ENCODE measurements around the gene TP53TG5.
A peak's percentile ranks its signal among the peaks of the same experiment; 100 is the strongest.
"Not testable (repeated sequence)": the region's sequence is repeated elsewhere in the genome, so short reads cannot be mapped to it uniquely, and the experiment has no call there.

Gene TP53TG5

DNA sequence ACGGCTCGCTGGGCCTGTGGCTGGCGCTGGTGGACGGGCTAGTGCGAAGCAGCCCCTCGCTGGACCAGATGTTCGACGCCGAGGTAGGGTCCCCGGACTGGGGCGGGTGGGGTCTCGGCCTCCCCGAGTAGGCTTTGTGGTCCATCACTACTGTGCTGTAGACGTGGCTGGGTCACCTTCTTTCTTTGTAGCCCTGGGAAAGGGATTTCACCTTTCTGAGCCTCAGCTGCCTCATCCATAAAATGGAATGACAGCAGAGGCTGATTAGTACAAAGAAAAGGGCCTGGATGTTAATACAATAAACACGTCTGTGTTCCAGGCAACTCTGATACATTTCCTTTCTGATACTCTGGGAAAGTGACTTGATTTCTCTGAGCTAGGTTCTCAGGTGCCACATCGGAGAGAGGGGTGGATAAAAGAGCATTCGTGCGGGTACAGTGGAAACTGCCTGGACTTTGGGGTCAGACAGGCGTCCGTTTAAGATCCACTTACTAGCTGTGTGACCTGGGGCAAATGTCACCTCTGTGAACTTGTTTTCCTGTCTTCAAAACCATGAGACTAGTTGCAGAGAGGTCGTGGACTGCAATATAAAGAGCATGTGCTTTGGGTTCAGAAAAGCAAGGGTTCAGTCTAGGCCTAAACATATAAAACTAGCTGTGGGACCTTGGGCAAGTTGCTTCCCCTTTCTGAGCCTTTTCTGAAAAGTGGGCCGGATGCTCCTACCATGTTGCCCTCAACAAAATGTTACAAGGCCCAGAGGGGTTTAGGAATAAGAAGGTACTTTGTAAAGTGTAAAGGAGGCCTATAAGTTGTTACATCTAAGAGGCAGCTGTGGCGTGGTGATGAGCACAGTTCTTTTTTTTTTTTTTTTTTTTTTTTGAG lies 14.3 kb downstream of the TP53TG5 start:
- DNase-seq = no peak

DNA sequence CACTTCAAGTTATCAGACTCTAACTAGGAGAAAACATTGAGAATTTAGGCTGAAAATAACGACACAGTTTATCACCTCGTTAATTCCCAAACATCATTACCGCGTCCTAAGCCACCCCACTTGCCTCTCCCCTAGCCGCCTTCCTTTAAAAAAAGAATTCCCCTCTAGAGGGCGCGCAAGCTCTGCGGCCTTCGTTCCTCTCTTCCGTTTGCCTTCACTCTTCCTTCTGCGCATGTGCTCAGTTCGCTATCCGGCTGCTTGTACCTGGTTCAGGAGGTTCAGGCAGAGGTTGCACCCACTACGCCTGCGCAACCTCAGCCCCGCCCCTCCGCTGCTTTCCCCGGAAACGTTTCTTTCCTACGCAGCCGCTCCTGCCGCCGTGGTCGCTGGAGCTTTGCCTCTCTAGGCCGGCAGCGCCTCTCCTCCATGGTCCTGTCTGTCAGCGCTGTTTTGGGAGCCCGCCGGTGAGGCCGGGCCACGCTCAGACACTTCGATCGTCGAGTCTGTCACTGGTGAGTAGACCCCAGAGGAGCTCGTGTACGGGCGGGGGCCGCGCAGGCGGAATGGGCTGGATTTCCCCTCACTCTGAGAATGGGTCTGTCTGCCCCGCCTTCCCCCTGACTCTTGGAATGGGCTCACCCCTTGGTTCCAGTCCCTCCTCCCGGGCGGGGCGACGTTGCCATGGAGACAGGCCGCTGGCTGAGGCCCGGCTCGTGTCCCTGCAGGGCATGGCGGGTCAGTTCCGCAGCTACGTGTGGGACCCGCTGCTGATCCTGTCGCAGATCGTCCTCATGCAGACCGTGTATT lies 15.1 kb downstream of the TP53TG5 start, which contains the start of gene SYS1:
TSS of gene SYS1 (plus strand) at position 353 of the 807 bp plus-strand sequence. CDS start at position 729, 376 bp downstream.
- DNase-seq = peak; percentile 95

DNA sequence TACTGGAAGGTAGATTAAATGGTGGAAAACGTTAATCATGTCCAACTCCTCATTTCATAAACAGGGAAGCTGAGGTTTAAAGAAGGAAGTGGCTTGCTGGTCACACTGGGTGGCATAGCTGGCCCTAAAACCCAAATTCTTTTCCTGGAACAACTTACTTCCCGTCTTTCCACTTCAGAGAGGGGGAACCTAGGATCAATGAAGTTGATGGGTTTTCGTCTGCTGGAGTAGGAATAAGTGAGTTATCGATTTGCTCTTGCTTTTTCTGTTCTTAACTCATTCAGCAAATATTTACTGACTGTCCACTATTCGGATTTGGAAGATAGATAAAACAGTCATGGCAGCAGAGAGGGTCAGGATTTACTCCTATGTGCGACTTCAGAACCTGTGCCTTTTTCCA lies 16.3 kb downstream of the TP53TG5 start:
- DNase-seq = no peak

DNA sequence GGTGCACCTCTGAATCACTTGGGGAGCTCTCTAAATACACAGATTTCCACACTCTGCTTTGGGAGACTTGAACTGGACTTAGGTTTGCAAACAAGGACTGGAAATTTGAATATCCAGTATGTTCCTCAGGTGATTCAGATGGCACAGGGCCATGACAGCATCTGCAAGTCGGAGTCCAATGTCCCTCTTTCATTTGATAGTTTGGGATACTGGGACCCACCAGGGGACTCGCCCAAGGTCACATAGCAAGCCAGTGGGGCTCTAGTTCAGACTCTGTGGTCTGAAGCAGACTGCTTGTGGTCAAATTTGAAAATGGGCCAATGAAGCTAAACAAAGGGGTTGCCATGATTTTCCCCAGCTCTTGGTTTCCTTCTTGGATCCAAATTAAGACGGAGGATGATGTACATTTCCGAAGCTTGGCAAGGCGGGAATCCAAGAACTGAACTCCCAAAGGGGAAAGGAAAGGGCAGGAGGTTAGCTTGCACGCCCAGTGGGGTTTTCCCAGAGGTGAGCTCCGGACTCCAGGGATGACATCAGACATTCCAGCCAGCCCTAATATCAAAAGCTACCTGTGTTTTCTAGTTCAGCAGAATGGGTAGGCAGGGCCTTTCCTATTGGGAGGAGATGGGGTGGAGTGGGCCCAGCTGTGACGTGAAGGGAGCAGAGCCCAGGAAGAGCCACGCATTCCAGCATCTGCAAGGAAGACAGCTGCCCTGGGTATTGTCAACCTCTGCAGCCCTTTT lies 18.5 kb downstream of the TP53TG5 start:
- no peak for DNase-seq

DNA sequence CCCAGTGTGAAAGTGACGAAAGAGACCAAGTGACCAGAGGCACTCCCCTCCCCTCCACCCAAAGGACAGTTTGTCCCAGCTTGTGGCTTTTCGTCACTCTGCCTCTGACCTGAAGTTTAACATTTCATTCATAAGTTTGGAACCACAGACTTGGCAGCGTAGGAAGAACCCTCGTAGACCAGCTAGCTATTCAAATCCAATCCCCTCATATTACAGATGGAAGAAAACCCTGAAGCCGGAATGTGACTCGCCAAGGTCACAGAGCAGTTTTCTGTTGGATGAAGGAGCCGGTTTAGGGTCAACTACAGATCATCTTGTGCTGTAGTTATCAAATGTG lies 19.1 kb downstream of the TP53TG5 start:
- no peak for DNase-seq

DNA sequence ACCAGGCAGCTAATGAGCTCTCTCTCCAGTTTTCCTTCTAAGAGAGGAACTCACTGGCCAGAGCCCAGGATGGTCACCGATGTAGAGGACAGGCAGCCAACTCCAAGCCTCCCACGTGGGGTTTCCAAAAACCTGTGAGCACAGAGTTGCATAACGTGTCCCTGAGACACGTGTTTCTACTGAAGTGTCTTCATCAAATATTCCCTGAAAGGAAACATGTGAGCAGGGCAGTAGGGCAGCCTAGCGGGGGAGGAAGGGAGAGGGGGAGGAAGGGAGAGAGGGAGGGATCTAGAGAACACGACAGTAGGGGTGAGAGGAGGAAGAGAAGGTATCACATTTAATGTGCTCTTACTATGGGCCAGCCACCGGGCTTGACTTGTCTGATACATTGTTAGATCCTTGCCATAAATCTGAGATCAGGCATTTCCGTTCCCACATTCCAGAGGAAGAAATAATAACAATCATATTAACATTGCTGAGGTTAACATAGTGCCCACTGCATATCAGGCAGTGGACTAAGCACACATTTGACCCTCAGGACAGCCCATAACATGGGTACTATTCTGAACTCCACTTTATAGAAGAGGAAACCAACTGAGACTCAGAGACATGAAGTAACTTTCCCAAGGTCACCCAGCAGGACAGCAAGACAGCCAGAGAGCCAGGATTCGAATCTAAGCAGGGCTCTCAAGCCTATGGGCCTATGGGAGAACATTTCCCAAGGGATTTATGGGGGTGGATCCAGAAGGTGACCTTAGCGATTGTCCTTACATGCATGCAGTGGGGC lies 19.6 kb downstream of the TP53TG5 start:
- no peak for DNase-seq

DNA sequence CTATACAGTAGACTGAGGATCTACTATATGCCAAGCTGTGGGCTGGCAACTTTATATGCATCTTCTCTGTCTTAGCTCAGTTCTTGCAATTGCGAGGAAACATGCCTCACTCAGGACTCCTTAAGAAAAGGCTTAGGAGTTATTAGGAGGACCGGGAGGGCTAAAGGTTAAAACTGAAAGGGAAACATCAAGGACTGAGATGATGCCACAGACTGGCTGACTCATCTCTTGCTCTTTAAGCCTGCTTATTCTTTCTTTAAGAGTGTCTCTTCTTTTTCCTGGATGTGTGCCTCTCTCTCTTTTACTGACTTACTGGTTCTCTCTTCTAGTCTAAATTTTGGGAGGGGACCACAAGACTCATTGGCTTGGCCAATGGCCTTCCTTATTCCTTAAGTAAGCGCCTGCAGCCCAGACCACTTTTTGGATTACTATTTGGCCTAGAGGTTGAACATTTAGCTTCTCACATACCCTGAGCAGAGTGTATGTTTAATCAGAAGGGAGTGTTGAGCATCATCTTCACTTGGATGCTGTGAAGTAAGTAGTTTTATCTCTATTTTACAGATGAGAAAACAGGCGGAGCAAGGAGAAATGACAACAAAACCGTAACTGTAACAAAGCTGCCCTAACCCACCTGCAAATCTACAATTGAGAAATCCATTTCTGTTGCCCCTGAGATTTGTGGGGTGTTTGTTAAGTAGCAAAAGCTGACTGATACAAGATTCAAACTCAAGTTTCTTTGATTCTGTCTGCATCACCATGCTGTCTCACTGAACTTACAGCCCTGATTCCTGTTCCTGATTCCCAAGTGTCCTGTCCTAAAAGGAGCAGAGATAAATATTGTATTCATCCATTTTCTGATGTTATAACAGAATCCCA lies 22.7 kb downstream of the TP53TG5 start:
- DNase-seq = no peak

DNA sequence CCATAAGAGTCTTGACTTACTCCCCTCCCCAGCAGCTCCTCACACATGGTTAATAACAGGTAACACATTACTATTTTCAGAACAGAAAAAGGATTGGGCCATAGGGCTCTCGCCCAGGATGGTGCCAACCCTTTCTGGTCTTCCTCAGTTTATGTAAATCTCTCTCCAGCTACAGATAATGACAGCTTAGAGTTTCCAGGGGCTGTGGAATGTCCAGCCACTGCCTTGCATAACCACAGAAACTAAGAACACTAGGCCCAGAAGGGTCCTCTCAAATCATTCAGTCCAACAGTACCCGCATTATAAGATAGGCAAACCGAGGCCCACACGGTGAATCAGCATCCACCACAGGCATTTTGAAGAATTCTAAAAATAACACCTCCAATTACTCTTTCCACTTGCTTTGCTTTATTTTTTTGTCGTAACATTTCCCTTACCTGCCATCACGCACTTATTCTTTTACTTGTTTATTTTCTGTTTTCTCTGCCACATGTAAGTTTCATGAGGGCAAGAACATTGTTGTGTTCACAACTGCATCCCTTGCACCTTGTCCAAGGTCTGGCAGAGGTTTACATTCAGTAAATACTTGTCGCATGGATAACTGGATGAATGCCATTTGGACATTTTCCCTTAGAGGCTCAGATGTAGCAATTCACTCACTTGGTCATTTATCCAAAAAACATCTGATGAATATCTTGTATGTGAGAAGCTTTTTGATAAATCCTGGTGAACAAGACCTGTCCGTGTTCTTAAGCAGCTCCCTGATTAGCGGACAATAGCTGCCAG lies 23.5 kb downstream of the TP53TG5 start:
- DNase-seq = no peak

DNA sequence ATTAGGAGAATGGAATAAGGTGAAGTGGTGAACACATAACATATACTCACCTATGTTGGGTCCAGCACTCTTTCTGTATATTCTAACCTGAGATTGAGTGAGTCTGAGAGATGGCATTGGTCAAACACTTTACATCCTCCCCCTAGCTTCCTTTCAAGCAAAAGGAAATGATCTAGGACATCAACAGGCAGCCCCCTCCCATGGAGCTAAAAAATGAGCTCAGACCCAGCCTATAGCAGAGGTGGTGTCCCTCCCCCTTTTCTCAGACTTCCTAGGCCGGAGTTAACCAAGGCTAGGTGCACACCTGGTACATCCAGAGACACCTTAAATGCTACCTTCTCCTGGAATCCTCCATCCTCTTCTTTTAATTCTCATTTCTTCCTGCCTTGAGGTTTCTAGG lies 24.4 kb downstream of the TP53TG5 start:
- no peak for DNase-seq

DNA sequence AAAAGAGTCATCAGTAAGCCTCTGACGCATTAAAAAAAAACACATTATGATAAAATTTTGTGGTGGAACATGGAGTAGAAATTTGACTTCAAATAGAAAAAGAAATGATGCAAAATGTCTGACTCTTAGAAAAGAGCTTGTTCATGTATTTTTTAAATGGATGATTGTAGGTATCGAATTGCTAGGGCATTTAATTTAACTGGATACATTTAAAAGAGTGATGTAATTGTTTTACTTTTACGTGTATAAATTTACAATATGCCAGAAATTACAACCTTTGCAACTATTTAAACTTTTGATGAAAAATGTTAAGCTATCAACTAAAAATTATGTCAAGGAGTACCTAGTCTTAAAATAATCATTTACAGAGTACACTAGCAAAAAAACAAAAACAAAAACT lies 25.4 kb downstream of the TP53TG5 start:
- DNase-seq = no peak

DNA sequence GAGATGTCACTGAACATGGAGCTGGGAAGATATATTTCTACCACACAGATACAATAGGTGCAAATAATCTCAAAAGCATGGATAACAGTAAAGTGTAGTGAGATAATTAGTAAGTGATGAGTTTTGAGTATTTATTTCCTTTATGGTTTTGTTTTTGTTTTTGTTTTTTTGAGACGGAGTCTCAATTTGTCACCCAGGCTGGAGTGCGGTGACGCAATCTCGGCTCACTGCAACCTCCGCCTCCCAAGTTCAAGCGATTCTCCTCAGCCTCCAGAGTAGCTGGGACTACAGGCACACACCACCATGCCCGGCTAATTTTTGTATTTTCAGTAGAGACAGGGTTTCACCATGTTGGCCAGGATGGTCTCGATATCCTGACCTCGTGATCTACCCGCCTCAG lies 27.3 kb downstream of the TP53TG5 start:
- not testable (repeated sequence) for DNase-seq

DNA sequence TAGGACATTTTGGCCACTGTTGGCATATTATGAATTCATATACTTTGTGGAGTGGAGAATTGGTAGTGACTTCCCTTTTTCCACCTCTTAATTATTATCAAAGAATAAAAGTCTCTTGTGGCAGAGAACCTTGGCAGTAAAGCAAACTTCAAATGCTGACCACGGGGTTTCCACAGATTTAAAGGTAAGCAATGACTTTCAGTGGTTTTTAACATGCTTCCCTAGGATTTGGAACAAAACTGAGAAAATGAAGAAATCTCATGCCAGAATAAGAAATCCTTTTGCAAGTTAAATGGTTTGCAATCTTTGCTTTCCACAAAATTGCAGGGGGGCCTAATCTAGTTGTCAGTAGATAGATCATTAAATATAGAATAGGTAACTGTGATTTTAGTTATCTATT lies 27.9 kb downstream of the TP53TG5 start:
- DNase-seq = no peak

DNA sequence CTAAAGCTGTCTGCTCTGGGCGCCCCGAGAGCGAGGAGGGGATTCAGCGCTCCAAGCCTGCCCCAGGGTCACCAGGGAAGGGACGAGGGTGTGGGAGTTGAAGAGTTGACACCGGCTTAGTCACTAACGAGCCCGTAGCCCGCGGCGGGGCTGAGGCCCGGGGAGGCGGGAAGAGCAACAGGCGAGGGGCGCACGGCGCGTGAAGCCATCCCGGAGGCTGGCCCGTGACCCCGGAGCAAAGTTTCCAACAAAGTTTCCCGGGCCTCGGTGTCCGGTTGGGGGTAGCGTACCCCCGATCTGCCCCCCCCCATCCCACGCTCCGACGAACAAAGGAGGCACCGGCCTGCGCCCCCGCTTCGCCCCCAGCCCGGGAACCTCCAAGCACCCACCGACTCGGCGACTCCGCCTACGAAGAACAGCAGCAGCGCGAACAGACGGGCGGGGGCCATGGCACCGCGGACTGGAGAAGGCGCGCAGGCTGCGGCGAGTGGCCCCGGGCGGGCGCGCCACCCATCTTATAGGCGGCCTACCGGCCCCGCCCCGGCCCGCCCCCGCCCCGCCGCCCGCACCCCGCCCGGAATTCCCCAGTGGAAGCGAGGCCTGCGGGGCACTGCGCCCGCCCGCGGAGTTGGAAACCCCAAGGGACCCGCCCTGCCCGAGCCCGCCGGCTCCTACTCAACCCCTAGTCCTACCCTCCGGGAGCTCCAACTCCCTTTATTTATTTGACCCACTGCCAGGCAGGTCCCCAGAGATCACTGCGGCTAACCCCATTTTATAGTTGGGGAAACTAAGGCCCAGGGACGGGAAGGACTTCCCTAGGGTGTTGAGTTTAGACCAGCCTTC lies 30.0 kb downstream of the TP53TG5 start, which contains the start of gene SDC4:
TSS of gene SDC4 (minus strand) at position 489 of the 843 bp plus-strand sequence. CDS start at position 449, 40 bp downstream.
- no peak for DNase-seq

DNA sequence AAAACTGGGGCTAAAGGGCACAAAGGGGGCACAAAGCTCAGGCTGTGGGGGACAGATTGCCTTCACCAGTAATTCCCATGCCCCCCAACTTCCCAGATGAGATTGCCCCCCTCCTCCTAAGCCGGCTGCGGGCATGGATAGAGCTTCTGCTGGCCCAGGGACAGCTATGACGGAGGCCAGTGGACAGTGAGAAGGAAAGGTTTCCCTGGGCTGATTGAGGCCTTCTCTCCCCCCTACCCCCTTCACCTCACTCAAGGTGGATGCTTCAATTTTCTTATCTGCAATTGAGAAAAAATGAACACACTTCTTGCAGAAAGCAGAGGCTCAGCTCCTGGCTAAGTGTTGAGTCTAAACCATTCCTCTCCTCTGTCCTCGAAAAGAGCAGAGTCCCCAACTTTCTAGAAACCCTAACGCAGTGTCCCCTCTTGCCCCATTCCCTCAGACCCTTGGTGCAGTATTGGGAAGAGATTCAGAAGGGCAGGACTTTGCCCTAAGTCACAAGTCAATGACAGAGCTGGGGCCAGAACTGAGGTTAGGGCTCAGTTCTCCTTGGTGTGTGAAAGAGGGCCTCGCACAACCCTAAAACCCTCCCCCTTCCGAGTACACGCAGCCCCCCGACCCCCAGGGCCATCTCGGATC lies 30.7 kb downstream of the TP53TG5 start:
- DNase-seq = no peak

DNA sequence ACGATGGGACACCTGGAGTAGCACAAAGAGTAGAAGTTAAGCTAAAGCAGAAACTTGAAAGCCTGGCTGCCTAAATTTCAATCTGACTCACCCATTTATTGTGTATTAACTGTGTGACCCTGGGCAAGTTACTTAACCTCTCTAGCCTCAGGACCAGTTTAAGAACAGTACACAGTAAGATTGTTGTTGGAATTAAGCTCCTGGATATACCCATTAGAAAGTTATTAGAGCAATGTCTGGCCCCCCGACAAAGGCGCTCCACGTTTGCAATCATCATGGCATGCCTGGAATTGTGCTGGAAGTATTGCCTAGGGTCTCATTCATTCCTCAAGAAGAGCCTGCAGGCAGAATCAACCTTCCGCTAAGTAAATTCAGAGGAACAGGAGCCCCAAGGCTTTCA lies 31.3 kb downstream of the TP53TG5 start:
- no peak for DNase-seq

DNA sequence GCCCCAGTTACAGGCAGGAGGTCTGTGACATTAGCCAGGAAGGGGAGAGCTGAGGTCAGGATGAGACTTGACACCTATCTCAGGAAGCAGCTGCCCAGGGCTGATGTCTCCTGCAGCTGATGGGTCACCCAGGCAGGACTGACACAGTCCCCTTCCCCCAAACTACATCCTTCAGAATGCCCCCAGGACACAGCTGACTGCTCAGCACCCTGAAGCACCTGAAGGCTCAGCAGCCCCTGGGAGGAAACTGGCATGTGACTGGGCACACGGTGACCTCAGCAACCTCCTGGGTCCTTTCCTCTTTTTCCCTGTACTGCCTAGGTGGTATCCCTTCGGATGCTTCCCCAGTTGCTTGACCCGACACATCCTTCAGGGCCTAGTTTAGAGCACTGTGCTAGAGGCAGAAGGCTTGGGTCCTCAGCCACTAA lies 31.8 kb downstream of the TP53TG5 start:
- DNase-seq = no peak

DNA sequence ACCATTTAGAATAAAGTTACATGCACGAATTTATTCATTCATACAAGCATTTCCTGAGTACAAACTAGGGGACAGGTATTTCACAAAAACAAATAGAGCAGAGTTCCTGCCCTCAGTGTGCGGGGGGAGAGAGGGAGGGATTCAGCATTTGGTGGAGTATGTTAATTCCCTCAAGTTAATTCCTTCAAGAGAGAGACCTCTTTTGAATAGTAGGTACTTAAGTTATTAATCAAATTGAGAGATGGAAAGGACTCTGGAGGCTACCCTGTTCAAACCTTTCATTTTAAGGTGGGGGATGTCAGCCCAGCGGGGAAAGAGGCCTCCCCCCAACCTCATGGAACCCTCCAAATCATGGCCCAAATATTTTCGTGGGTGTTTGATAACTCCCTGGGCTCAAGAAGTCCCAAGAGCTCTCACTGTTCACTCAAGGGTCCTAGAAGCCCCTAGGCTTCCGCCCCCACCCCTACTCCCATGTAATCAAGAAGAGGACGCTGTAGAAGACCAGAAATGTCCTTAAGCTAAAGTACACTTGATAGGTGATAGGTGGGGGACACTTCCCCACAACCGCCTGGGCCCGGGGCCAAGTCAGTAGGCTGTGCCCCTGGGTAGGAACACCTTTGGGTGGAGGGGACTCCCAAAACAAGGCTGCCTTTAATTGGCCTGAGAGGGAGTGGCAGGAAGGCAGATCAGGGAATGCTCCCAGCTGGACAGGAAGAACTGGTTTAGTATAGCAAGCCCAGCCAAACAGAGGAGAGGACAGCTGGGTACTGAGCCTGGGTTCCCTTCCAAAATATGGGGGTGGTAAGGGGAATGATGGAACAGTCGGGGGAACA lies 32.8 kb downstream of the TP53TG5 start:
- no peak for DNase-seq
